HG03442 (cell line): Measurements from ENCODE around the gene SLC2A1.
"Not testable (repeated sequence)": the region's sequence is repeated elsewhere in the genome, so short reads cannot be mapped to it uniquely, and the experiment has no call there.

ENCODE experiments used
- ATAC-seq: cut with Tn5 transposase; IDR thresholded peaks from one replicate; pipeline ENCODE4 v1.9.1; 2021; ENCODE audit warnings: mild to moderate bottlenecking, moderate library complexity; ENCODE audit not compliant: unreplicated experiment

Gene SLC2A1

GRCh38 chr1:42931911-42932422 is 26.7 kb downstream of the SLC2A1 start:
- ATAC-seq: peak; percentile 52

- ATAC-seq: no peak
Observed at GRCh38 chr1:42931108-42931539, 27.5 kb downstream of the SLC2A1 start.

GRCh38 chr1:42930178-42931107 is 28.2 kb downstream of the SLC2A1 start:
- no peak for ATAC-seq

- ATAC-seq: no peak
Observed at GRCh38 chr1:42929434-42930177, 29.1 kb downstream of the SLC2A1 start.

- no peak for ATAC-seq
Observed at GRCh38 chr1:42928859-42929258, 29.8 kb downstream of the SLC2A1 start.

GRCh38 chr1:42927920-42928505 is 30.7 kb downstream of the SLC2A1 start:
- no peak for ATAC-seq

GRCh38 chr1:42927274-42927841 is 31.3 kb downstream of the SLC2A1 start:
- no peak for ATAC-seq

GRCh38 chr1:42926879-42927242 is 31.8 kb downstream of the SLC2A1 start:
- no peak for ATAC-seq

- no peak for ATAC-seq
Observed at GRCh38 chr1:42926235-42926878, 32.3 kb downstream of the SLC2A1 start.

- ATAC-seq: no peak
Observed at GRCh38 chr1:42924851-42925760, 33.6 kb downstream of the SLC2A1 start.

GRCh38 chr1:42924082-42924850 is 34.4 kb downstream of the SLC2A1 start:
- ATAC-seq: peak; percentile 90

- ATAC-seq: no peak
Observed at GRCh38 chr1:42923367-42924081, 35.1 kb downstream of the SLC2A1 start.

GRCh38 chr1:42922687-42923366 is 35.8 kb downstream of the SLC2A1 start:
- ATAC-seq: no peak

- ATAC-seq: no peak
Observed at GRCh38 chr1:42921769-42922168, 36.9 kb downstream of the SLC2A1 start.

GRCh38 chr1:42919651-42920050 is 39.0 kb downstream of the SLC2A1 start:
- not testable (repeated sequence) for ATAC-seq

GRCh38 chr1:42917241-42917495 is 41.5 kb downstream of the SLC2A1 start:
- ATAC-seq: no peak

GRCh38 chr1:42915456-42915855 is 43.2 kb downstream of the SLC2A1 start:
- ATAC-seq: no peak

- no peak for ATAC-seq
Observed at GRCh38 chr1:42914092-42914627, 44.5 kb downstream of the SLC2A1 start.
